ENCODE measurements around the gene KREMEN1.
"Not testable (repeated sequence)": the region's sequence is repeated elsewhere in the genome, so short reads cannot be mapped to it uniquely, and the experiment has no call there.

Gene KREMEN1

DNA sequence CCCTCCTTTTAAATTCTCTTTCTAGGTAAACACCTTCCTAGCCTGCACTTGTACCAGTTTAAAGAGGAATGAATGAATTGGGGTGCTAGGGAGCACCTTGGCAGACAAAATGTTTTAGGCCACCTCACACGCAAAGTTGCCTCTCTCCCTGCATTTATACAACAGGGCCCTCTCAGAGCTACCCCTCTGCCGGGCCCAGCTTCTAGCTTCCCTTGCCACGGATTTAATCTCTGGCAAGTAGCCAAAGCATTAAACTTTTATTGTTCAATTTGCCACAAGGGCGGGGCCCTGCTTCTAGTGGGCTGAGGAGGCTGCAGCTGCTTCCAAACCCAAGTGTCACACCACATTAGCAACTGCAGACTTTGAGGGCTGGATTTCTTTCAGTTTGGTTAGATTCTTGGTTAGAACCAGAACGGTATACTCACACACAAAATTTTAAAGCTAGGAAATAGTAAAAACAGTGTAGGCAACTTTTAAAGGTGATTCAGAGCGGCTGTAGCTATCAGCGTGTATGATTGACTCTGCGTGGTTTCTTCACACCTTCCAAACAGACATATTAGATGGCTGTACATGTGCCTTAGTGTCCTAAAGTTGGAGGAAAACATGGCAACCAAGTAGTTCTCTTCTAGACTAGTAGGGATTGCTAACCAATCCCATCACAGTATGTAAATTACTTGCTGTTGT lies 6.5 kb downstream of the KREMEN1 start:
- no peak for DNase-seq (ENCODE audit: low spot score)

DNA sequence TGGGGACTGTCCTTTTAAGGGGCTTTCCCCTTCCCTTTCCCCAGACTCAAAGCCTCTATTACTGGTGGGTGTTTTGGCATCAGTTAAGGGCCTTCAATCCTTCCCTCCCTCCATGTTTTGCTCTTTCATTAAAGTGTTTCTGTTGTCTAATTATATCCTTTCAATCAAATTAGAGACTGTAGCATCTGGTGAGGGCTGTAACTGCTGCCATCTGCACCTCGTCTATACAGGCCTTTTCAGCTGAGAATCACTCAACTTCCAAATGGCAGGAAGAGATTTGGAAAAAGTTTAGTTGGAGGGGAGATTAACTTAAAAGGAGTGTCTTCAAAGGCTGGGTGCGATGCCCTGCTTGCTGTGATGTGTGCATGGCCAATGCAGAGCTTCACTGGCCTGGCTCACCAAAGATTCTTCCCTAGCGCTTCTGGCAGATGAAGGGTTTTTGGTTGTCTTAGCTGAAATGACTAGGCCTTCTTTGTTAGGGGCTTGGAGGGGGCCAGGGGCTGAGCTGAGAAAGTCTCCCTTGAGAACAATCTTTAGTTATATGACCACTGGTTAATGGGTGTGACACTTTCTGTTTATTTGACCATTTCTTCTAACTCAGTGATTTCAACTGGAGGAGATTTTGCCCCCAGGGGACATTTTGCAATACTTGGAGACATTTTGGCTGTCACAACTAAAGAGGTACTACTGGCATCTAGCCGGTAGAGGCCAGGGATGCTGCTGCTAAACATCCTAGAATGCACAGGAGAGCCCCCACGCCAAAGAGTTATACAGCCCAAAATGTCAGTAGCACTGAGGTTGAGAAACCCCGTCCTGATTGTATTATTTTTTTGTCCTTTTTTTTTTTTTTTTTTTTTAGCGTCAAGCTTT lies 7.5 kb downstream of the KREMEN1 start:
- DNase-seq (ENCODE audit: low spot score), result no peak

DNA sequence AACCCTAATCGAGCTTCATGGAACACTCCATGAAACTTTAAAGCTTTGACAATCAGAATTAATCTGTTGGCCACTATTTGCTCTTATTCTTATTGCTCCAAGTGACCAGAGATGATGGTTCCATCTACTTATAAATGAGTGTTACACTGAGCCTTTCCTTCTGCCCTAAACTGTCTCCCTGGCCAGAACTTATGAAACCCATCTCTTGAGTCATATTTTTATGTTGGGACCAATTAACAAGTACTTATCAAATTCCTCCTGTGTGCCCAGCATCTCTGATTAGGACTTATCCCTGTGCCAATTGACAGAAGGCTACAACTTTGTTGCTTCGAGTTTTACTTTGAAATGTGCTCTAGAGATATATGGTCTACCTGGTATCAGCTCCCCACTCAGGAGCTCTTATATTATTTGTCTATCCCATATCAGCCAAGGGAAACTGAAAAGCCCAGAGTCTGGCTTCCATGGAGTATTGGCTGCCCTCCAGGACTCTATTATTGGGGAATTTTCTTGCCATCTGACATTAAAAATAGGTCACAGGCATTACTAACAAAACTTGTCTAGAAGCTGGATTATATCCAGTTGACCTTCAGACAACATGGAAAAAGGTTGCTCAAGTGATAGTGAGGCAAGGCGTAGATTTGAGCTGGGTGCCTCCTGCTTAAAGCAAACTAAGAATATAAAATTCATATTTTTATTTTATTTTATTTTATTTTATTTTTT lies 8.8 kb downstream of the KREMEN1 start:
- no peak for DNase-seq (ENCODE audit: low spot score)

DNA sequence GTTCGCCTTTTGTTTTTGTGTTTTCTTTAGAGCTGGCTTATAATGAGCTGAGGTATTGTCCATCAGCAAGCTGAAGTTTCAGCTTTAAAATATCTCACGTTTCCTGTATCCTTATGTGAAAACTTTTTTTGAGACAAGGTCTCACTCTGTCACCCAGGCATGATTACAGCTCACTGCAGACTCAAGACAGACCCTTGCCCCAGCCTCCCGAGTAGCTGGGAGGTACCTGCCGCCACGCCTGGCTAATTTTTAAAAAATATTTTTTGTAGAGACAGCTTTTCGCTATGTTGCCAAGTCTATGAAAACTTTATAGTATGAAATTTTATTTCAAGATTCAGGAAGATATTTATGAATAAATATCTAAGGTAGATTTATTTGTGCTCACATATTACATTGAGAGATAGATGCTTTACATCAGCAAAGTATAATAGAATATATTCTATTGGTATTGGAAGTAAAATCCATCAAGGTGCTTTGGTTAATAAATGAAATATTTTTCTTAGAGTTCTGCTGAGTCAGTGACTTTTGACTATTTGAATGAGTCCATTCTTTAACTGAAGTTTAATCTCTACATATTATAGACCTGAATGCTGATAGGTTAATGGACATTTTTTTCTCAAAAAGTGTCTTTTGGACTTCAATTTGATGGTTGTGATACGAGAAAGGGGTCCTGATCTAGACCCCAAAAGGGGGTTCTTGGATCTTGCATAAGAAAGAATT lies 10.2 kb downstream of the KREMEN1 start:
- no peak for DNase-seq (ENCODE audit: low spot score)

DNA sequence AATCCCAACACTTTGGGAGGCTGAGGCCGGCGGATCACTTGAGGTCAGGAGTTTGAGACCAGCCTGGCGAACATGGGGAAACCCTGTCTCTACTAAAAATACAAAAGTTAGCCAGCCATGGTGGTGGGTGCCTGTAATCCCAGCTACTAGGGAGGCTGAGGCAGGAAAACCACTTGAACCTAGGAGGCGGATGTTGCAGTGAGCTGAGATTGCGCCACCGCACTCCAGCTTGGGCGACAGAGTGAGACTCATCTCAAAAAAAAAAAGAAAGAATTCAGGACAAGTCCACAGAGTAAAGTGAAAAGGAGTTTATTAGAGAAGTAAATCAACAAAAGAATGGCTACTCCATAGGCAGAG lies 10.7 kb downstream of the KREMEN1 start:
- DNase-seq (ENCODE audit: low spot score), result not testable (repeated sequence)

DNA sequence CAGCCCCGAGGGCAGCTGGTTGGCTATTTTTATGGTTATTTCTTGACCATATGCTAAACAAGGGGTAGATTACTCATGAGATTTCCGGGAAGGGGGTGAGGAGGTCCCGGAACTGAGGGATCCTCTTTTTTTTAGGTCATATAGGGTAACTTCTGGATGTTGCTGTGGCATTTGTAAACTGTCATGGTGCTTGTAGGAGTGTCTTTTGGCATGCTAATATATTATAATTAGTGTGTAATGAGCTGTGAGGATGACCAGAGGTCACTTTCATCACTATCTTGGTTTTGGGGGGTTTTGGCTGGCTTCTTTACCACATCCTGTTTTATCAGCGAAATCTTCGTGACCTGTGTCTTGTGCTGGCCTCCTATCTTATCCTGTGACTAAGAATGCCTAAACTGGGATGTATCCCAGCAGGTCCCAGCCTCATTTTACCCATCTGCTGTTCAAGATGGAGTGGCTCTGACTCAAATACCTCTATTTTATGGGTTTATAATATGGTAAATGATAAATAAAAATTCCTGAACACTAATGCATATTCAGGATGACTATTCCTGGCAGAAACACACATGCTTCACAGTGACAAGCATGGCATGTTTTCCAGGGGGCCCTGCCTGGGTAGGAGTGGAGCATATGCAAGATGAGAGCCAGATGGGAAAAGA lies 11.2 kb downstream of the KREMEN1 start:
- DNase-seq (ENCODE audit: low spot score), result no peak

DNA sequence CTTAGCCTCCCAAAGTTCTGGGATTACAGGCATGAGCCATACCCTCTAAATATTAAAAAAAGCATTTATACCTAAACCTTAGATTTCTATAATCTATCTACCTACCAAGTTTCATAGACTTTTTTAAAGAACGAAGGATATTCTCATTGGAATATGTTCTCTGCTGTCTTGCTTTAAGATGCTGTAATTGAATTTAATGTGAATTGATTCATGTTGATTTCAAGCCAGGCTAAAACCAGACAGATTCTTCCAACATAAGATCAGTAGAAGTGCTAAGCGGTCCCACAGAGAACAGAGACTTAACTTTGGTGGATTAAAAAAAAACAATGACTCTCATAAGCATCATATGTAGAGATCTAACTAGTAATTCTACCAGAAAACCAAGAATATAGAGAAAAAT lies 14.2 kb downstream of the KREMEN1 start:
- no peak for DNase-seq (ENCODE audit: low spot score)

DNA sequence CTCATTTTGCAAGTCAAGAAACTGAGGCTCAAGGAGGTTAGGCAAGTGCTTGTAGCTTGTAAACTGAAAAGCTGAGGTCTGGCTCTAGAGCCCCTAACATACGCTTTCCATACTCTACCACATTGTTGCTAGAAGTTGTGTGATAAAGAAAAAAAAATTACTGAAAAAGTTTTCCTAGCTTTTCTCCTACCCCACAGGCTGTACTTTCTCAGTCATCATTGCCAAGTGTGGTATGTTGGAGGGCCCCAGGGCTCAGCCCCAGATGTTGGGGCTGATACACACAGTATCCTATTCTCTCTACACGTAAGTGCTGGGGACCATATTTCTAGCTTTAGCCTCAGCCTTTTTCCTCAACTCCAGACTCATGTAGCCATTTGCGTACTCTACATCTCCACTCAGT lies 16.0 kb downstream of the KREMEN1 start:
- DNase-seq (ENCODE audit: low spot score), result no peak

DNA sequence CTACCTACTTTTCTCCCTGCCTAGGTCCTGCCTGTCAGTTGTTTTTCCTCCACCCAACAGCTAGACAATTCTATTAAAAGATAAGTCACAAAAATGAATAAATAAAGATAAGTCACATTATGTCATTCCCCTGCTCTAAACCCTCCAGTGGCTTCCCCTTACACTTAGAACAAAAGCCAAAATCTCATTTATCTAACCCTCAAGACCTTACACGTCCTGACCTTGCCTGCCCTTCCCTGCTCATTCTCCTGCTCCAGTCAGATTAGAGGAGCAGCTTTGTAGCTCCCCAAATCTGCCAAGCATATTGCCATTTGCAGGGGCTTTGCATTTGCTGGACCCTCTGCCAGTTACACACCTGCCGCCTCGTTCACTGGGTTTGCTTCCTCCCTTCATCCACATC lies 16.7 kb downstream of the KREMEN1 start:
- DNase-seq (ENCODE audit: low spot score), result no peak

DNA sequence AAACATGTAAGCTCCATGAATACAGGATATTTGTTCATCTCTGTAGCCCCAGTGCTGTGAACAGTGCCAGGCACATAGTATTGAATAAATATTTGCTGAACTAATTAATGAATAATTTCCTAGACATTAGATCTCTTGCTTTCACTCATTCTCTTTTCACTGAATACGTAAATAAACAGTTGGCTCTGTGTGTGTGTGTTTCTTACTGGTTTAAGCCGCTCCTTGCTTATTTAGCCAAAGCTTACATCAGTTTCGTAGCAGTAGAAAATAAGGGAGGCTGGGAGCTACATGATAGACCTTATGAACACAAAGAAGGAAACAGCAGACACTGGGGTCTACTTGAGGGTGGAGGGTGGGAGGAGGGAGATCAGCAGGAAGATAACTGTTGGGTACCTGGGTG lies 17.2 kb downstream of the KREMEN1 start:
- no peak for DNase-seq (ENCODE audit: low spot score)

DNA sequence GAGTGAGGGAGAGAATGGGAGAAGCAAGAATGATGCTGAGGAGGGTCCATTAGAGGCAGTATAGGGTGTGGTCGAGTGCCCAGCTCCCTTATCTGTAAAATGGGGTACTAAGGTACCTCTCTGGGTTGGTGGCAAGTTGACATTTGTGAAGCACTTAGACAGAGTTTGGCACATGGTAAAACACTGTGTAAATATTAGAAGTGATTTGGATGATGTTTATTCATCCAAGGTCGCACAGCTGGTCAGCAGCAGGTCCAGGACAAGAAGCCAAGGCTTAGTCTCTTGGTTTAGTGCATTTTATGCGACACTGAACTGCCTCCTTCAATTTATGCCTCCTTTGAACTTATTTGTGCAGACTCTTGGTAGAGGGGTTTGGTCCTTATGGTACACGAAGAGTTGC lies 19.4 kb downstream of the KREMEN1 start:
- DNase-seq (ENCODE audit: low spot score), result no peak

DNA sequence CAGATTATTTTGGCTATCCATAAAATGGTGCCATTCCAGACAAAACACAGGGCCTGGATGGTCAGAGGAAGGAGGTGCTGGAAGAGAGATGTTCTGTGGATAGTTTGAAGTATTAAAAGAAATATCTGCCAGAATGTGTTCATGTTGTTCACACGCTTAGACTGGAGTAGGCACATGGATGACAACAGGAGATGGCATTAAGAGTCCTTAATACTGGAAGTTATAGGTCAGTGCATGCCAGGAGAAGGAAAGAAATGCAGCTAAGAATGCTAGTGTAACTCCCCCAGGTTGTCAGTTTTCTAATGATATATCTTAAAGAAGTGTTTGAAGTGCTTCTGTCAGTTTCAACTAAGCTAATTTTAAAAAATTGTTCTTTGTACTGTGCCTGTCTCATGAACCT lies 20.2 kb downstream of the KREMEN1 start:
- DNase-seq (ENCODE audit: low spot score), result no peak

DNA sequence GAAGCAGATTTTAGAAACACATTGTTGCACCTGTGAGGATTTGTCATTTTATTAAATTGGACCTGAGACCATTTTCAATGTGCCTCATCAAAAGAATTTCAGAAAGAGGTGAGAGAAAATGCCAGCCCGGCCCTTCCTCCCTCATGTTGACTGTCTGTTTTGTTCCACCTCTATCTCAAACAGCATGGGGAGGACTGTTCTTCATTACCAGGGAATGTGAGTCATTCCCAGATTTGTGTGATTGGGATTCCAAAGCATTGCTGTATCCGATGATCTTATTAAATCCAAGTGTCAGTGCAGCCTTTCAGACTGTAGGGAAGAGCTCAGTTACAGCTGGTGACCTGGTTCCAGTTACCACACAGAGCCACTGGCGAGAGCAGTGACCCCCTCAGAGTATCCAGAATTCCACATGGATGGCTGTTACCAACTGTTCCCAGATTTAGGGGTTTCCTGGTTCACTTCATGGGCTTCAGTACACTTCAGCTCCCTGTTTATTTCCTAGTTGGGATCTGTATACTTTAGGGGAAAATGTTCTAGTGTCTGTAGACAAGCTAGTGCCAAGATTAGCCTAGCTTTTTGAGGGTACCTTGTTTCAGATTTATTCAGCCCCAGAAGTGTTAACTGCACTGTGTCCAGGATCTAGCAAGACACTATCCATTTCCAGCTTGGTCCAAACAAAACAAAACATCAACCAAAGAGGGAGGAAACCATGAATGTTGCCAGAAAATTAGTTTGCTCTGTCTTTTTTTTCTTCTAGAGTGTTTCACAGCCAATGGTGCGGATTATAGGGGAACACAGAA lies 20.9 kb downstream of the KREMEN1 start:
- no peak for DNase-seq (ENCODE audit: low spot score)

DNA sequence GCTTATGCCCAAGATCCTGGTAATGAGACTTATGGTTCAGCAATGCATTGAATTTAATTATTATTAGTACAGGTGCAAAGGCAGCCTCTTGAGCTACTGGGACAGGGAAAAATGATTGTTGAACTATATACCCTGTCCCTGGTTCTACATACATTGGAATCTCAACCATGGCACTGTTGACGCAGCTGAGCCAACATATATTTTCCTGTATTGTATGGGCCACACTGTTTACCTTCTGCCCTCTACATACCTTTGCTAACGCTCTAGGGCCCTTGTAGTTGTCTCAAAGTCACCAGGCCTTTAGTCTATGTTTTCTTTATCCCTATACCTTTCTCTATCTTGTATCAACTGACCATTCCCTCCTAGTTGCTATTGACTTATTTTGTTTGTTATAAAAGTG lies 22.6 kb downstream of the KREMEN1 start:
- DNase-seq (ENCODE audit: low spot score), result no peak

DNA sequence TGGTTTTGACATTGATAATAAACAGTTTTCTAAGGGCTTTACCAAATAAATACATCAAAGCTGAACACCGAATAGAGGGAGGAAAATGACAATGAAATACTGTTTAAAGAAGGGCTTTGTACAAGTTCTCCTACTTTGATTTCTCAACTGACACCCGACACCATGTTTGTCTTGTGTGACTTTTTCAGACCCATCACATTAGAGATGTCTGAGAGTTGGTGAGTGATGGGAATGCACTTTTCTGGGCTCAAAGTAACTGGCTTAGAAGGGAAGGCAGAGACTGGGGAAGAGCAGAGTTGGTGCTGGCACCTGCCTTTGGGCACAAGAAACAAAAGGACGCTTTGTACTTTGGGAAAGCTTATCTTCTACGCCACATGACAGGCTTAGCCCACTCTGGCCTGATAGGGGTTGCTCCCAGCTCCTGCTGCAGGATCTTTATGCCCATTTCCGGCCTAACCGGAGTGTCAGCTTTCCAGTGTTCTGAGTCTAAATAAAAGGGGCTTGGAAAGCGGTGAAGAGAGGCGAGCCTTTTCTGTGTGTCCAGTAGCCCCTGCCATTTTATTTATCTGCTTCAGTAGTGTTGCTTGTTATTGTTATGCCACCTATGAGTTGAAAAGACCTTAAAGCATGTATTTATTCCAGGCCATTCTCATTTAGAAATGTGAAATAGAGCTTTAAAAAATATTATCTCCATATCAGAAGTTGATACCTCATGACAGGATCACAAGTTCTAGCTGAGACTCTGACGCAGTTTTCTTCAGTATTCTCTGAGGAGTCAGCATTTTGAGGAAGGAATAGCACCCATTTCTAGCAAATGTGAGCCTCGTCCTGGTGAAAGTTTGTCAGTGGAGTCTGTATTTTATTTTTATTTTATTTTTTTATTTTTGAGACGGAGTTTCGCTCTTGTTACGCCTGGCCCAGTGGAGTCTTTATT lies 24.2 kb downstream of the KREMEN1 start:
- peak; percentile 85 for DNase-seq (ENCODE audit: low spot score)

DNA sequence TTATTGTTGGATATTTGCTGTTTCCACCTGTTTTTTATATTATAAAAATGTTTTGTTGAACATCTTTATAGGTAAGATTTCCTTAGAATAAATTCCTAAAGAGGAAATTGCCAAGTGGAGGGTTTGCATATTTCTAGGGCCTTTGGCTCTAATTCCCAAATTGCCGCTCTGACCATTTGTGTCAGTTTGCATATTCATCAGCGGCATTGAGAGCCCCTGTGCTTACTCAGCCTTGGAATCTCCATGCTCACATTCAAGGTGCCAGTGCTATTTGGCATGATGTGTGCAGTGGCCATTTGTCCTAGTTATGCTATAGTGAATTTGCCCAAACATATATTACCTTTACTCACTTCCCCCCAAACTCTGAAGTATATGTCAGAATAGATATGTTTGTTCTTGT lies 25.5 kb downstream of the KREMEN1 start:
- no peak for DNase-seq (ENCODE audit: low spot score)

DNA sequence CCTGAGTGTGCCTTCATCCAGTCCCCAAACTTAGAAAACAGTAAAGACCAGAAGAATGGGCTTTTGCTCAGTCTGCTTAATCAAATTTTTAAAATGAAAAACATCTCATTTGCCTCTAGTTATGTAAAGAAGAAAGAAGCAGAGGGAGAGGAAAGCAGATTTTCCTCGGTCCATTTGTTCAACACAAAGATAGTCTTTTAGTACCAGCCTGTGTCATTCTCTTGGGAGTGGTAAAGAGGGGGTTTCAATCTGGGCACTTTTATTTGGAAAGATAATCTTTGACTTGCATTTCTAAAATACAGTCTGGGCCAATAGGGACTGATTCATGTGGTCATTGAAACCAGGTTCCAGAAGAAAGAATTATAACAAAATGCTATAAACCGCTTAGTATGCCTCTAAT lies 29.5 kb downstream of the KREMEN1 start:
- DNase-seq (ENCODE audit: low spot score), result no peak

DNA sequence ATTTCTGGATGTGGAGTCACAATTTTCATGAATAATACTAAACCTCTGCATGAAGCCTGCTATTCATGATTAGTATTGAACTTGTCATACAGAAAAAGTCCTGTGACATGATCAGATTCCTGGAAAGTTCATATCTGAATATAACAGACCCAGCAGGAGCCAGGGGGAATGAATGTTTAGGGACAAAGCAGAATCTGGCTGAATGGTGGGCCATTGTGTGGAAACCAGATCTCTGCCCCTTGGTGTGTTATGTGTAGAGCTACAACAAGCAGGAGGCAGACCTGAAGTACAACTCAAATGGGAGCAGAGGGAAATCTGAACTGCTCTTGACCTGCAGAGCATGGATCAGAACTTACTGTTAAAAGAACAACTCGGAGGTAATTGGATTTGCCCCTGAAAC lies 30.3 kb downstream of the KREMEN1 start:
- DNase-seq (ENCODE audit: low spot score), result no peak

DNA sequence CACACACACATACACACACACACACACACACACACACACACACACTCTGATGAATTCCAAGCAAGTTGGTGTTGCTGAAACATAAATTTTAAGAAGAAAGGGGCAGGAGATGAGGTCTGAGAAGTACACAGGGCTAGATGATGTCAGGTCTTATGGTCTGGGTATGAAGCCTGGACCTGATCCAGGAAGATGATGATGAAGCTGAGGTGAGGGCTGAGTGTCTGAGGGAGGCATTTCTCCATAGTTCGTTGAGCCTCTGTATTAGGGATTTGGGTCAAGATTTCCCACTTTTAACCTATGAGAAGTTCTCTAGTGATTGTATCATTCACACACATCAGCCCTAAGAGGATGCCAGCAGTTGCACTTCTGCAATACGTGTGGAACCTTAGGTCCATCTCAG lies 32.6 kb downstream of the KREMEN1 start:
- DNase-seq (ENCODE audit: low spot score), result no peak

DNA sequence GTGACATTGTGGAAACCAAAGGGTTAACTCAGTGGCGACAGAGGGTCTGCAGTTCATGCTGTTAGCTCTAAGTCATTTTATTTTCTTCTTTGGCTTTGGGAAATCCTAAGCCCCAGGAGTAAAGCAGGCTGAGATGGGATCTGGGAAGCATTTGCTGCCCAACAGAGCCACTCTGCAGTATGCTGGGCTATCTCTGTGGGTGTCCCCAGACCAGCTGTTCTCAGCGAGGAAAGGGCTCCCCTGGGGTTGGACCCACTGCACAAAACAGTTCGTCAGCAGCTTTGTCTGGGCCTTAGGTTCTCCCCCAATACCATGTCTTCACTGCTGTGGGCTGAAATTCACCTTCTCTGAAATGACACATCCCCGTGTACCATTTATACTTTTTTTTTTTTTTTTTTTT lies 34.0 kb downstream of the KREMEN1 start:
- no peak for DNase-seq (ENCODE audit: low spot score)

Data from HuH-7 (cell line).